ENCODE results near the gene GPHN.

DNA sequence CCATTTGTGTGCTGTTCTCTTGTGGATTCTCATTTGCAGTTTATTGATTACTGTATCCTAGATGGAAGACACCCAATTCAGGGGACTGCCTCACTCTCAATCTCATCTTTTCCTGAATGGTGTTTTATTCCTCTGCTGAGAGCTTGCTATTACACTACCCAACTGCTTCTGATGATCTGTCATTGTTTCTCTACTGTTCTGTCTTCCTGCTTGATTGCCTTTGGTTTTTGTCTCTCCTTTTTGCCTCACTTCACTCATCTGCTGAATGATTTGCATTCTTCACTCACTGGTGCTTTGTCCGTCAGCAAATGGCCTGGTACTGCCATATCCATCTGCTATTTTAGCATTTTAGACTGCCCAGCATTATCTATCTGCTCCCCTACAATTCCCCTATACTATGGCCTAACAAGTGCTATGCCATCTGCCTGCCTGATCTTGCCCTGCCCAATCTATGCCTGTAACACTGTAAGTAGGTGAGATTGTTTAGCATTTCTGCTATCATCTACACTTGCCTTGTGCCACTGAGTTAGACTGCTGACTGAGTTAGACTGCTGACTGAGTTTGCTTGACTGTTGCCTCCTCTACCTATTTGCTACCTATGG is 335.1 kb downstream of the GPHN start:
- TF ChIP-seq POLR2A (IDR thresholded peaks at IDR 0.05), result no peak
- TF ChIP-seq, protein P1, sequence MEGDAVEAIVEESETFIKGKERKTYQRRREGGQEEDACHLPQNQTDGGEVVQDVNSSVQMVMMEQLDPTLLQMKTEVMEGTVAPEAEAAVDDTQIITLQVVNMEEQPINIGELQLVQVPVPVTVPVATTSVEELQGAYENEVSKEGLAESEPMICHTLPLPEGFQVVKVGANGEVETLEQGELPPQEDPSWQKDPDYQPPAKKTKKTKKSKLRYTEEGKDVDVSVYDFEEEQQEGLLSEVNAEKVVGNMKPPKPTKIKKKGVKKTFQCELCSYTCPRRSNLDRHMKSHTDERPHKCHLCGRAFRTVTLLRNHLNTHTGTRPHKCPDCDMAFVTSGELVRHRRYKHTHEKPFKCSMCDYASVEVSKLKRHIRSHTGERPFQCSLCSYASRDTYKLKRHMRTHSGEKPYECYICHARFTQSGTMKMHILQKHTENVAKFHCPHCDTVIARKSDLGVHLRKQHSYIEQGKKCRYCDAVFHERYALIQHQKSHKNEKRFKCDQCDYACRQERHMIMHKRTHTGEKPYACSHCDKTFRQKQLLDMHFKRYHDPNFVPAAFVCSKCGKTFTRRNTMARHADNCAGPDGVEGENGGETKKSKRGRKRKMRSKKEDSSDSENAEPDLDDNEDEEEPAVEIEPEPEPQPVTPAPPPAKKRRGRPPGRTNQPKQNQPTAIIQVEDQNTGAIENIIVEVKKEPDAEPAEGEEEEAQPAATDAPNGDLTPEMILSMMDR (IDR thresholded peaks at IDR 0.05), result no peak
